HK-2 (cell line): ENCODE measurements around the gene JSRP1.

Experiments used
- DNase-seq: peaks from one replicate; pipeline ENCODE4 v3.0.0-alpha.2; 2018; ENCODE audit not compliant: unreplicated experiment

Gene JSRP1

DNA sequence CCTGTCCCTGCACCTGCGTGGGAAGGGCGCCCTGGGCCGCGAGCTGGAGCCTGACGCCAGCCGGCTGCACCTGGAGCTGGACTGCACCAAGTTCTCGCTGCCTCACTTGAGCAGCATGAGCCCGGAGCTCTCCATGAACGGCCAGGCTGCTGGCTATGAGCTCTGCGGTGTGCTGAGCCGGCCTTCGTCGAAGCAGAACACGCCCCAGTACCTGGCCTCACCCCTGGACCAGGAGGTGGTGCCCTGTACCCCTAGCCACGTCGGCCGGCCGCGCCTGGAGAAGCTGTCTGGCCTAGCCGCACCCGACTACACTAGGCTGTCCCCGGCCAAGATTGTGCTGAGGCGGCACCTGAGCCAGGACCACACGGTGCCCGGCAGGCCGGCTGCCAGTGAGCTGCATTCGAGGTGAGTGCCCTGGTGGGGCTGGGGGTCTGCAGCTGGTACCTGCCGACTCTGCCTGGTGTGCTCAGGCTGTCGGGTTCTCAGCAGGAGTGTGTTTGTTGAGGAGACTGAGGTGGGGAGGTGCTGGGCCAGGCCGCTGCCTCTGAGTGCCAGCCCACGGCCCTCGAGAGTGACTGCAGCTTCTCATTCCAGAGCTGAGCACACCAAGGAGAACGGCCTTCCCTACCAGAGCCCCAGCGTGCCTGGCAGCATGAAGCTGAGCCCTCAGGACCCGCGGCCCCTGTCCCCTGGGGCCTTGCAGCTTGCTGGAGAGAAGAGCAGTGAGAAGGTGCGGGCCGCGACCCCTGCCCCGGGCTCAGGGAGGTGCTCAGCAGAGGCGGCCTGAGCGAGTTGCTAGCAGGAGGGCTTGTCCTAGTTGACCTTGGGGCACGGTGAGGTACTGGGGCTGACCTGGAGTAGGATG, 39.6 kb downstream of the JSRP1 start:
- no peak for DNase-seq

DNA sequence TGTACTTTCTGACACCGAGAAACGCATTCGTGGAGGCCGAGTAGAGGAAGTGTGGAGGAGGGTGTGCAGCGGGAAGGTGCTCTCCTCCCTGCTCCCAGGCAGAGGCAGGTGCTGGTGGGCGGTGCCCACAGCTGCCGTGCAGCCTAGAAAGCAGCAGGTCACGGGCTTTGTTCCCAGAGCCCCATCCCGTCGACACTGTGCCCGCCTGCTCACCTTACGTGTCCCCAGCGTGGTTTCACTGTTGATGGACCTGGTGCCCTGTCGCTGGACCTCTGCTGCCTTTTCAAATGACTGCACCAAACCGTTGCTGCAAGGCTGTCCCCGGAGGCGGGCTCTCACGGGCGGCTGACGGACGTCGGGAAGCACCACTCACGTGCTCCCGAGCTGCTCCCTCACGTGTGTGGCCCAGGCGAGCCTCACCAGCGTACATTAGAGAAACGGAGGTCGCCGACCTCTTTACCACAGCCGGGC, 40.9 kb downstream of the JSRP1 start:
- DNase-seq, result no peak

DNA sequence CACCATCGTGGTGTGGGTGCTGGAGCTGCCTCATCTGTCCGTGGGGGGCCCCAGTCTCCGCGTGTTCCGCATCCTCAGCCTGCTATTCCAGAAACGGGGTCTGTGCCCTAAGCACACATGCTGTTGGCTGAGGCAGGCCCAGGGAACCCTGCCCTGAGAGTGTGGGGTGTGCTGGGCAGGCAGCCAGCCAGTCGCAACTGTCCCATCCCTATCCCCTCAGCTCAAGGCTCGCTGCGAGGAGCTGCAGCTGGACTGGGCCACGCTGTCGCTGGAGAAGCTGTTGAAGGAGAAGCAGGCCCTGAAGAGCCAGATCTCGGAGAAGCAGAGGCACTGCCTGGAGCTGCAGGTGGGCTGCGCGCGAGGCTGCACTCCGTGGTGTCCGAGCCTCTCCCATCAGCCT, 42.0 kb downstream of the JSRP1 start:
- no peak for DNase-seq

DNA sequence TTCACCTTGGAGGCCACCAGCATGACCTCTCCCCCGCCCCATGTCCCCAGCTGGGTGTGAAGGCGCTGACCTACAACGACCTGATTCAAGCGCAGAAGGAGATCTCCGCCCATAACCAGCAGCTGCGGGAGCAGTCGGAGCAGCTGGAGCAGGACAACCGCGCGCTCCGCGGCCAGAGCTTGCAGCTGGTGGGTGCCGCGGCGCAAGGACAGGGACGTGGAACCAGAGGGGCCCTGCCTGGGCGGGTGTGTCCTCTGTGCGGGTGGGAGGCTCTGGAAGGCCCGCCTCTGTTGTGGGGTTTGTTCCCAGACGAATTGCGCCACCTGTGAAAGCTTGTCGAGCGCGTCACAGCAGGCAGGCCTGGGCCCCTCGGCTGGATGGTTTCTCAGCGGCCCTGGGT, 42.4 kb downstream of the JSRP1 start:
- no peak for DNase-seq

DNA sequence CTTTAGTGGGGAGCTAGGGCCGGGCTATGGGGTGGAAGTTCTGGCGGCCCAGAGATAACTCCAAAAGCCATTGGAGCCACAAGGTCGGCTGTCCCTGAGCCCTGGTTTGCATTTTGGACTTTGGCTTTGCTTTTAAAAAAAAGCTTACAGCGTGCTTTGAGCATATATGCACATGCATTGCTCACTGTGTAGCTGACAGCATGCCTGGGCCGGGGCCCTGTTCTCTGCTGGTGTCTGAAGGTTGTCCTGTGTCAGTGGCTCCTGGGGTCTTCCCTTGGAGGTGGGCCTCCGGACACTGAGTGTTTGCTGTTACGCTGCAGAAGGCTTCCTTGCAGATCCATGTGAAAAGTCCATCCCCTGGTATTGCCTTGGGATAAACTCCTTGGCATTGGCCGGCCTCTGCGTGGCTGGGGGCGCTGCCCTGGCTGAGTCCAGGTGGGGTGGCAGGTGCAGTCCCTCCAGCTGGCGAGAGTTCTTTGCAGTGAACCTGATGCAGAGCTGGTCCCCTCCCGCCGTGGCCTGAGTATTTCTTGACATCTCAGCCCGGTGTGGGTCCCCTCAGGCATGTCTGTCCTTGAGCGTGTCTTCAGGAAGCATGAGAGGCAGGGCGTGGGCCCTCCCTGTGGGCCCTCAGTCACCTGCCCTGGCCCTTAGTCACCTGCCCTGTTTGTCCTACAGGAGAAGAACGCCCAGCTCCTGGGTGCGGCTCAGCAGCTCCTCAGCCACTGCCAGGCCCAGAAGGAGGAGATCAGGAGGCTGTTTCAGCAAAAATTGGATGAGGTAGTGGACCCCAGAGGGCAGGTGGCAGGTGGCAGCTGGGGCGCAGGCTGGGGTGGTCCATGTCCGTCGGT, 43.1 kb downstream of the JSRP1 start:
- DNase-seq, result no peak

DNA sequence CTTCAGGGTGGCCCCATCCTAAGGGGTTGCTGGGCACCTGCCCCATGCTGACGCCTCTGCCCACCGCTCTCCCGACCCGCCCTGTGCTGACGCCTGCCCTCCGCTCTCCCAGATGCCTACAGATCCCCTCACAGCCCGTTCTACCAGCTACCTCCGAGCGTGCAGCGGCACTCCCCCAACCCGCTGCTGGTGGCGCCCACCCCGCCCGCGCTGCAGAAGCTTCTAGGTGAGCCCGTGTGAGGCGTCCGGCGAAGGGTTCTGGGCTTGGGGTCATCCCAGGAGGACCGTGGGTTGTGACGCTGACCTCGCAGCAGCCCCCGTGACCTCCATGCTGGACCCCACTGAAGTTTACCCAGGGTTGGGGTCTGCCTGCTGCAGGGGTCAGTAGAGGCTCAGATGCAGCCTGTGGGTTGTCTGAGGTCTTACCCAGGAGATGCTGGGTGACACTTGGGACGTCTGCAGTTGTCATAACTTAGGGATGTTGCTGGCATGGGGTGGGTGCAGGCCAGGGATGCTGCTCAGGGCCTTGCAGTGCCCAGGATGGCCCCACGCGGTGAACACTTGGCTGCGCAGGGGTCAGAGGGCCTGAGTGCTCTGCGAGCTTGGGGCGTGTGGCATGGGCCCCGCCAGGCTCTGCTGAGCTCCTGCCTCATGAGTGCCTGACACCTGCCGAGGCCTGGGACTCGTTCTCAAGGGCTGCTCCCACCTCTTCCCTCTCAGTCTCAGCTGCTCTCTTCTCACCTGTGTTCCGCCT, 45.1 kb downstream of the JSRP1 start:
- DNase-seq, result no peak

DNA sequence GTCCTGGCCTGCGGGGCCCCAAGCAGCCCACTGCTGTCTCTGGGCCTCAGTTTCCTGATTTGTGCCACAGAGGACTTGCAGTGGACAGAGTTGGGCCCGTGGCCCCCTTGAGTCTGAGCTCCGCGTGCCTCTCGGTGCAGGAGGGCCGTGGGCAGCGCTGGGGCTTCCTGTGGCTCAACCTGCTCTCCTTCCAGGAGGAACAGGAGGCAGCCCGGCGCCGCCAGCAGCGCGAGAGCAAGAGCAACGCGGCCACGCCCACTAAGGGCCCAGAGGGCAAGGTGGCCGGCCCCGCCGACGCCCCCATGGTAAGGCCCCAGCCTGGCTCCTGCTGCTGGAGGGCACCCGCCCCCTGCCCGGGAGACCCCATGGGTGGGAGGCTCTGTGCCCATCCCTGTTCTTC, 46.0 kb downstream of the JSRP1 start:
- no peak for DNase-seq

DNA sequence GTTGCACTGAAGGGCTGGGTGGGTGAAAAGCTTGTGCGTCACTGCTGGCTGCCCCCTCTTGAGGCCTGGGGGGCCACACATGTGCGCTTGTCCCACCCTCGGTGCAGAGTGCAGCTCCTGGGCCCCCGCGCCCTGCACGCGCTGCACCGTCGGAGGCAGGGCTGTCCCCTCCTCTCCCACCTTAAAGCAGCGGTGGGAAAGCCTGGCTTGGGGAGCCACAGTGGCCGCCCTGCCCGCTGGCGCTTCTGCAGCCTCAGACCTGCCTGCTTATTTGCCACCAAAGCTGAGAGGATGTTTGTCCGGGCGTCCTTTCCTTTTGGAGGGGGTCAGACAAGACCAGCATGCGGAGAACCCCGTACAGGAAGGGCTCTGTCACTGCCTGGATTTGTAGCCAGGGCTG, 46.8 kb downstream of the JSRP1 start:
- DNase-seq, result no peak

DNA sequence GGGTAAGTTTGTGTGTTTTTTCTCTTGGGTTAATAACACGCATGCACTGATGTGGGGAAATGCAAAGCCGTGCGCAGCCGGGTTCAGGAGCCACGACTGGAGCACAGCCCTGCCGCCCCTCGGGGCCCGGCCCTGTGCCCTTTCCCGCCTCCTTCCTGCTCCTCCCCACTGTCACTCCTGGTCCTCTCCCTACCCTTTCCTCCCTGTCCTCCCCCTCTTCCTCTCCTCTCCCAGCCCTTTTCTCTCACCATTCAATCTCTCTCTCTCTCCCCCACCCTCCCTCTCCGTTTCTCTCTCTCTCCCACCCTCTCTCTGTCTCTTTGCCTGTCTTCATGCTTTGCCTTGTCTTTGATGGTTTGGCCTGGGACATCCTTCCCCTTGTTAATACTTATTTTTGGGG, 47.2 kb downstream of the JSRP1 start:
- no peak for DNase-seq

DNA sequence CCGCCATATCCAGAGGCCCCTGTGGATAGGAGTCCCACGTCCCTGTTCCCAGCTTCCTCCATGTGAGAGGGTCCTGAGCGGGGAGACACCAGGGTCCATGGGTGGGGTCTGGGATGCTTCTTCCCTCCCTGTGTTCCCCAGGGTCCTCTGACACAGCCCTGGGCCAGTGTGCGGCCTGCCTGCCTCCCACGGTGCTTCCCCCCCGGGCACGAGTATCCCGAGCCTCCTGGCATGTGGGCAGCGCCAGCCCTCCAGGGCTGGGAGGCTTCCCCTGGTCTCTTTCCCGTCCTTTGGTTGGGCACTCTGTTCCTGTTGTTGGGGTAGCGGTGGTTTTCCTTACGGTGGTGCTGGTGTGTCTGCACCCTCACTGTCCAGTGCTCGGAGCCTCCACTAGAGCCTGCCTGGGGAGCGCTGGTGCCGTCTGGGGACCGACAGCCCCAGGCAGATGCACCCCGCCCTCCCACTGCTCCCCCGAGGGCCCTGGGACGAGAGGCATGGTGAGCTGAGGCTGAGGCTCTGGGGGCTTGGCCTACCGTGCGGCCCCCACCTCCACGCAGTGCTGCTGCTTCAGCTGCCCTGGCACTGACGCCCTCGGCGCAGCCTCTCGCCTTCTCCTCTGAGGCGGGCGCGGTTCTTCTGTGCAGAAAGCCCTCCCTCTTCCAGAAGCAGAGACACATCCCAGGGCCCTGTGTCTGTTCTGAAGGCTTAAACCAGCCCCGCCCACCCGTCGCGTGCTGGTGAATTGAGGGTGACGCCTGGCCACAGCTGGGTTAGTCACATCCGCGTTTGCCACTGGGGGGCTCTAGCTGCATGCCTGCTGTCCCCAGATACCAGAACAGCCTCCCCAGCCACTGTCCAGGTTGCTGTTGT, 48.0 kb downstream of the JSRP1 start:
- no peak for DNase-seq

DNA sequence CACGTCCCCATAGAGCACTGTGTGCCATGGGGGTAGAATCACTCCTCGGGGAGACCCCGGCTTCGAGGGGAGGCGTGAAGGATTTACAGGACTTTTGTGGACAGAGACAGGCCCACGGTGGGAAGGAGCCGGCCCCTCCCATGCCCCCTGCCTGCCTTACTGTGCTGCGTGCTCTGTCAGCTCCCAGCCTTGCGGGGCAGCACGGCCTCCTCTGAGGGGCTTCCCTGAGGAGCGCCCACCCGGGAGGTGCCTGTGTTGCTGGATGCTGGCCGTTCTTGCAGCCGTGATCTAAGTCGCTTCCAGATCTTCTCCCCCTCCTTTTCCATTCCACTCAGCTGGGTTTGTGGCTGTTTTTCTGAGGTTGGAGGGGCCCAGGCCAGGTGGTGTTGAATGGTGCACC, 49.2 kb downstream of the JSRP1 start:
- no peak for DNase-seq

DNA sequence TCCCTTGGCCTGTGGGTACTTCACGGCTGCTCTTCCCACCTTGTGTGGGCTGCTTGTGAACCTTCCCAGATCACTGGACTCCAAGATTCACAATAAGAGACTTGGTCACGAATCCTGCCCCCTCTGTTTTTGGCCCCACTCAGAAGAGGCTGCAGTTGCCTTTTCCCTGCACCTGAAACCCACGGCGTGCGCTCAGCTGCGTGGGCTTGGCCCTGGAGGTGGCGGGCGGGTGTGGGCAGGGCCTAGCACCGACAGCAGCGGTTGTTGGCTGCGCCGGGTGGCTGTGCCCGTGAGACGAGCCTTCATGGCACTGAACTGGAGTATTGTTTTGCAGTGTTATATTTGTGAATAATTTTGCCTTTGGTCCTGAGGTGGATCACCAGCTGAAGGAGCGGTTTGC, 53.9 kb downstream of the JSRP1 start:
- DNase-seq, result no peak
